Fibroblast of mammary gland (primary cell): ENCODE data around the gene ALPG.
"Not testable (repeated sequence)": the region's sequence is repeated elsewhere in the genome, so short reads cannot be mapped to it uniquely, and the experiment has no call there.

Source experiments
- DNase-seq: peaks from one replicate; pipeline ENCODE4 v3.0.0-alpha.2; 2010; ENCODE audit warnings: low read depth
- H3K4me3 ChIP-seq: 2 replicates; pipeline ENCODE4 v1.5.1; 2011; ENCODE audit warnings: low read depth, mild to moderate bottlenecking, low read length, moderate library complexity; ENCODE audit not compliant: control insufficient read depth
- TF ChIP-seq, protein P1 (sequence below): conservative IDR thresholded peaks from 2 replicates; pipeline ENCODE4 v1.5.1; 2011; ENCODE audit warnings: low read depth, low read length, inconsistent platforms; ENCODE audit not compliant: control insufficient read depth, insufficient read depth

Gene ALPG

DNA sequence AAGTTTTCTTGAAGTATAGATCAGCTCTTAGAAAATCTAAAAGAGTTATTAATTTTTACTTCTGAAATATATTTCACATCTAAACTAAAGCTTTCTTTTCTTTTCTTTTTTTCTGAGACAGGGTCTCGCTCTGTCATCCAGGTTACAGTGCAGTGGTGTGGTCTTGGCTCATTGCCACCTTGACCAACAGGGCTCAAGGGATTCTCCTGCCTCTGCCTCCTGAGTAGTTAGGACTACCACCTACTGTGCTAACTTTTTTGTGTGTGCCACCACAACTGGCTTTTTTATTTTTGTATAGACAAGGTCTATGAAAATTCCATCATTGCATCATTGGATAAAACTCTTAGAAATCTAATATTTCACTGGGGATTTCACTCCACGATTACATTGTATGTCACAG lies 10.0 kb upstream of the ALPG start:
- TF ChIP-seq, protein P1, sequence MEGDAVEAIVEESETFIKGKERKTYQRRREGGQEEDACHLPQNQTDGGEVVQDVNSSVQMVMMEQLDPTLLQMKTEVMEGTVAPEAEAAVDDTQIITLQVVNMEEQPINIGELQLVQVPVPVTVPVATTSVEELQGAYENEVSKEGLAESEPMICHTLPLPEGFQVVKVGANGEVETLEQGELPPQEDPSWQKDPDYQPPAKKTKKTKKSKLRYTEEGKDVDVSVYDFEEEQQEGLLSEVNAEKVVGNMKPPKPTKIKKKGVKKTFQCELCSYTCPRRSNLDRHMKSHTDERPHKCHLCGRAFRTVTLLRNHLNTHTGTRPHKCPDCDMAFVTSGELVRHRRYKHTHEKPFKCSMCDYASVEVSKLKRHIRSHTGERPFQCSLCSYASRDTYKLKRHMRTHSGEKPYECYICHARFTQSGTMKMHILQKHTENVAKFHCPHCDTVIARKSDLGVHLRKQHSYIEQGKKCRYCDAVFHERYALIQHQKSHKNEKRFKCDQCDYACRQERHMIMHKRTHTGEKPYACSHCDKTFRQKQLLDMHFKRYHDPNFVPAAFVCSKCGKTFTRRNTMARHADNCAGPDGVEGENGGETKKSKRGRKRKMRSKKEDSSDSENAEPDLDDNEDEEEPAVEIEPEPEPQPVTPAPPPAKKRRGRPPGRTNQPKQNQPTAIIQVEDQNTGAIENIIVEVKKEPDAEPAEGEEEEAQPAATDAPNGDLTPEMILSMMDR, result no peak
- DNase-seq, result no peak
- H3K4me3 ChIP-seq, result no peak overlapping the region

DNA sequence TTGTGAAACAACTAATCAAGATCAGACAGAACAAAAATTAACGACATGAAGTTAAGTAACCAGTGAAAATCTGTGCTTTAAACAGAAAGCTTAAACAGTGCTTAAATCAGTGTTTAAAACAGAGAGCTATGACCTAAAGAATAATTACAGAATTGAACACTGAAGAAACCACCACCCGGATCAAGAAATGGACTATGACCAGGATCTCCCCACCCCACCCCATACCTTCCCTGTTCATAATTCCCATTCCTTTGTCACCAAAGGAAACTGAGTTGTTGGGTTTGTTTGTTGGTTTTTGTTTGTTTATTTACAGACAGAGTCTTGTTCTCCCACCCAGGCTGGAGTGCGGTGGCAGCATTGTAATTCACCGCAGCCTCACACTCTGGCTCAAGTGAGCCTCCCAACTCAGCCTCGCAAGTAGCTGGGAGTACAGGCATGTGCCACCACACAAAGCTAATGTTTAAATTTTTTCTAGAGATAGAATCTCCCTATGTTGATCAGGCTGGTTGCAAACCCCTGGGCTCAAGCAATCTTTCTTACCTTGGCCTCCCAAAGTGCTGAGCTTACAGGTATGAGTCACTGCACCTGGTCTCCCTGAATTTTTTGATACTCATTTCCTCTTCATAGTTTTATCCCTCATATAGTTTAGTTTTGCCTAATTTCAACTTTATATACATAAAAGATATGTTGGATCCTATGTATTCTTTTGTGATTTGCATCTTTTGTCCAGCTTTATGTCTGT lies 8.2 kb upstream of the ALPG start:
- TF ChIP-seq, protein P1, result no peak
- no peak for DNase-seq
- no peak overlapping the region for H3K4me3 ChIP-seq

DNA sequence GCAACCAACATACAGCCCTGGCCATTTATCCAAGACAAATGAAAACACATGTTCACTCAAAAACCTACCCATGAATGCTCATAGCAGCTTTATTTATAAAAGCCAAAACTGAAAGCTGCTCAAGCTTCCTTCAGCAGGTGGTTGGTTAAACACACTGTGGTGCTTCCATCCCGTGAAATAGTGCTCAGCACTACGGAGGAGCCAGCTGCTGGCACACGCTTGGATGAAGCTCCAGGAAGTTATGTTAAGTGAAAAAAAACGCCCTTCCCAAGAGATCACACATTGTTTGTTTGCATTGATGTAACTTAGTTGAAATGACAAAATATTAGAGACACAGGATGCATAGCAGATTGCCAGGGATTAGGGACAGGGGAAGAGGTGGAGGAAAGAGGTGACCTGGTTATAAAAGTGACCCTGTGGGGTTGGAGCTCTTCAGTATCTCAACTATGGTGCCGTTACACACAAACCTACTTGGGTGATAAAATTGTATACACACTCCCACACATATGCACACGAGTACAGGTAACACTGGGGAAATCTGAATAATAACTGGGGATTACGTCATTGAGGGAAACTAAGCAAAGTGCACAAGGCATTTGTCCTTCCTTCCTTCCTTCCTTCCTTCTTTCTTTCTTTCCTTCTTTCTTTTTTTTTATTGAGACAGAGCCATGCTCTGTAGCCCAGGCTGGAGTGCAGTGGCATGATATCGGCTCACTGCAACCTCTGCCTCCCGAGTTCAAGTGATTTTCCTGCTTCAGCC lies 6.2 kb upstream of the ALPG start:
- H3K4me3 ChIP-seq, result no peak overlapping the region
- DNase-seq, result no peak
- TF ChIP-seq, protein P1, result no peak

DNA sequence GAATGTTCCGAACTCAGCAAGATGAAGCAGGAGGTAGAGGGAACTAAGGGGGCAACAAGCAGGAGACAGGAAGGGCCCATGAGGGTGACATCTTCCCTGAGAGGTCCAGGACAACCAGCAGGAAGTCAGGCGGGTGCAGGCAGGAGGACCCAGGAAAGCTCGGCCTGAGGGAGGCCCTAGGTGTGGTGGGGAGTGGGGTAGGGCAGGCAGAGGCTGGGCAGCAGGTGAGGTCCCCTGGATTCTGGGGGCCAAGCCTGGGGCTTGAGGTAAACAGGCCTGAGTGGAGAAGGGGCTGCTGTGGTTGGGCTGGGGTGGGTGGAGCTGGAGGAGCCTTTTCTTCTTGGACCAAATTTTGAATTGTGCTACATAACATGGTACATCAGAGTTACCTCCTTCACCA lies 4.1 kb upstream of the ALPG start:
- no peak overlapping the region for H3K4me3 ChIP-seq
- no peak for DNase-seq
- TF ChIP-seq, protein P1, result no peak

DNA sequence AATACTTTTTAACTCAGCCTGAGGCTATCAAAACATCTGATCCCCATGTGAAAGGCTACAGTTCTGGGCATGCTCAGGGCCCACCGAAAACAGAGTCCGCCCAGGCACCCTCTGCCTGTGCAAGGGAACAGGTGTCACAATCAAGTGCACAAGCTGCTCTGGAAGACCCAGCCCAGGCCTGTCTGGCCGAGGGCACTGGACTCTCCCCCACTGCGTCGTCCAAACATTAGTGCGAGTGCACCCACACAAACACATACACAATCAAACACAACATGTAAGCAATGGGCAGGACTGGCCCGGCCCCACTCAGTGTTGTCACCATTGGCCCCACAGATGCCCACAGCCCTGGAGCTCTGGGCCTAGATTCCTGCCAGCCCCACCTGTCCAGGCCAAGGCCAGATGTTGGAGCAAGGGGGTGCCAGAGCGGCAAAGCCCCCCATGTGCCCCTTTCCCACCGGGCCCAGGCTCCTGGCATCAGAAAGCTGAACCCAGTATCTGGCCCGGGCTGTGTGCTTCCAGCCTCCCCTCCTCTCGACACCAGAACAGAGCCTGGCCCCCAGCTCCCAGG lies 617 bp upstream of the ALPG start:
- no peak for DNase-seq
- H3K4me3 ChIP-seq, result no peak overlapping the region
- TF ChIP-seq, protein P1, result no peak

GRCh38 chr2:232407428-232408150 lies 945 bp downstream of the ALPG start:
- not testable (repeated sequence) for H3K4me3 ChIP-seq, DNase-seq

DNA sequence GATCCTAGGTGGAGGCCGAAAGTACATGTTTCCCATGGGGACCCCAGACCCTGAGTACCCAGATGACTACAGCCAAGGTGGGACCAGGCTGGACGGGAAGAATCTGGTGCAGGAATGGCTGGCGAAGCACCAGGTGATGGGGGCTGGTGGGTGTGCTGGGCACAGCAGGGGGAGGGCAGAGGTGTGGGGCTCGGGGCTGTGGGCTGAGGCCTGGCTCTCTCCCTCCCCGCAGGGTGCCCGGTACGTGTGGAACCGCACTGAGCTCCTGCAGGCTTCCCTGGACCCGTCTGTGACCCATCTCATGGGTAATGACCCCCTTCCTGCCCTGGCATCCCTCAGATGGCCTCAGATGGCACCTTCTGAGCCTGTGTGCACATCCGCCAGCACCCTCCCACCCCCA lies 1.6 kb downstream of the ALPG start:
- DNase-seq, H3K4me3 ChIP-seq: not testable (repeated sequence)

DNA sequence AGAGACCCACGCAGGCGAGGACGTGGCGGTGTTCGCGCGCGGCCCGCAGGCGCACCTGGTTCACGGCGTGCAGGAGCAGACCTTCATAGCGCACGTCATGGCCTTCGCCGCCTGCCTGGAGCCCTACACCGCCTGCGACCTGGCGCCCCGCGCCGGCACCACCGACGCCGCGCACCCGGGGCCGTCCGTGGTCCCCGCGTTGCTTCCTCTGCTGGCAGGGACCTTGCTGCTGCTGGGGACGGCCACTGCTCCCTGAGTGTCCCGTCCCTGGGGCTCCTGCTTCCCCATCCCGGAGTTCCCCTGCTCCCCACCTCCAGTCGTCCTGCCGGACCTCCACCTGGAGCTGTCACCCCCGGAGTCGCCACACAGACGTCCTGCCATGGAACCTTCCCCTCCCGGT lies 3.0 kb downstream of the ALPG start:
- DNase-seq, H3K4me3 ChIP-seq: not testable (repeated sequence)
